Colonic mucosa (tissue), 4 donors: Measurements from ENCODE around the gene NKAIN2. TPM values are rescaled to one million over a fixed set of nuclear protein-coding genes. Genes with fewer than 3 reads are reported as not detected.

Source experiments
- DNase-seq: peaks from one replicate; pipeline ENCODE4 v3.0.0-alpha.2; 2020
- H3K27ac ChIP-seq: fragments of 200-600 bp; one replicate; pipeline ENCODE4 v1.8.0; 2021
- H3K27me3 ChIP-seq: fragments of 200-600 bp; one replicate; pipeline ENCODE4 v1.8.0; 2021
- H3K36me3 ChIP-seq: fragments of 200-600 bp; one replicate; pipeline ENCODE4 v1.8.0; 2021
- H3K4me1 ChIP-seq: fragments of 200-600 bp; one replicate; pipeline ENCODE4 v1.8.0; 2021; ENCODE audit warnings: mild to moderate bottlenecking
- H3K4me3 ChIP-seq: fragments of 200-600 bp; one replicate; pipeline ENCODE4 v1.8.0; 2021
- H3K9ac ChIP-seq, 2 donors: one replicate each; pipeline ENCODE4 v1.7.0; 2013; ENCODE audit warnings: control low read depth in 2 of 2, low read depth in 2 of 2, low read length in 2 of 2
- H3K9me3 ChIP-seq: fragments of 200-600 bp; one replicate; pipeline ENCODE4 v1.8.0; 2021
- intact Hi-C: fragments of 100-400 bp; cut with DNase I; formaldehyde crosslinking; loops from one replicate; pipeline ENCODE4 v1.14.1; 2022
- total RNA-seq, 2 donors: library from RNA; stranded (reverse); fragmentation: NEBNext Ultra II Directional in 1 of 2; extraction: Animal tissue kit (Norgen Biotek cat#: 25700) in 1 of 2; gene quantifications; one replicate each; pipeline ENCODE4 v1.2.1, GENCODE V29; 2021
- TF ChIP-seq, protein P1 (sequence below): fragments of 200-600 bp; IDR thresholded peaks from one replicate; pipeline ENCODE4 v1.8.0; 2022; ENCODE audit warnings: antibody characterized with exemption, mild to moderate bottlenecking
- donor health status: healthy.
- donor health status: DM: no; HTN: no; CAD: no.
- donor health status: DM: no; HTN: no; CAD: no.

The NKAIN2 gene
- total RNA-seq, 2 donors from 2014 or later: 0.21 TPM; not detected in 1

DNA sequence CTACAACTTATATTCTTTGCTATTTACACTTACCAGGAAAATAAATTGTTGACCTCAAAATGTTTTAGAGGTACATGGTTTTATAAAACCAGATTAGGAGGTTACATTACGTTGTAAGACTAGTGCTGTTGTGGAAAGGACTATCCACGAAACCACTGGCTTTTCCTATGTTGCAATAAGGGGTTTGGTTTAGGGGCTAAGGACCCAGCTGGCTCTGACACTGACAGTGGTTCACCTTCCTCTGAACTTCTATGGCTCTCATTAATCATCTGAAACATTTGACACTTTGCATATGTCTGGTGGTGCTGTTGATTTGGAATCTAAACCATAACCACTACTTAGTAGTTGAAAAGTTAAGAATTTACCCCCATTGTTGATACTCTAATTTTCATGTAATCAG is 186.7 kb downstream of the NKAIN2 start:
- TF ChIP-seq, protein P1, sequence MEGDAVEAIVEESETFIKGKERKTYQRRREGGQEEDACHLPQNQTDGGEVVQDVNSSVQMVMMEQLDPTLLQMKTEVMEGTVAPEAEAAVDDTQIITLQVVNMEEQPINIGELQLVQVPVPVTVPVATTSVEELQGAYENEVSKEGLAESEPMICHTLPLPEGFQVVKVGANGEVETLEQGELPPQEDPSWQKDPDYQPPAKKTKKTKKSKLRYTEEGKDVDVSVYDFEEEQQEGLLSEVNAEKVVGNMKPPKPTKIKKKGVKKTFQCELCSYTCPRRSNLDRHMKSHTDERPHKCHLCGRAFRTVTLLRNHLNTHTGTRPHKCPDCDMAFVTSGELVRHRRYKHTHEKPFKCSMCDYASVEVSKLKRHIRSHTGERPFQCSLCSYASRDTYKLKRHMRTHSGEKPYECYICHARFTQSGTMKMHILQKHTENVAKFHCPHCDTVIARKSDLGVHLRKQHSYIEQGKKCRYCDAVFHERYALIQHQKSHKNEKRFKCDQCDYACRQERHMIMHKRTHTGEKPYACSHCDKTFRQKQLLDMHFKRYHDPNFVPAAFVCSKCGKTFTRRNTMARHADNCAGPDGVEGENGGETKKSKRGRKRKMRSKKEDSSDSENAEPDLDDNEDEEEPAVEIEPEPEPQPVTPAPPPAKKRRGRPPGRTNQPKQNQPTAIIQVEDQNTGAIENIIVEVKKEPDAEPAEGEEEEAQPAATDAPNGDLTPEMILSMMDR: no peak
- H3K9me3 ChIP-seq: no peaks in the 10 kb centered on the region
- no peak overlapping the region for H3K27ac ChIP-seq
- no peak overlapping the region for H3K9ac ChIP-seq
- intact Hi-C loops: no loop called here
- H3K27me3 ChIP-seq: no peaks in the 10 kb centered on the region
- H3K4me3 ChIP-seq: no peak overlapping the region
- no peaks in the 10 kb centered on the region for H3K36me3 ChIP-seq
- no peaks in the 10 kb centered on the region for H3K4me1 ChIP-seq
- no peak for DNase-seq

DNA sequence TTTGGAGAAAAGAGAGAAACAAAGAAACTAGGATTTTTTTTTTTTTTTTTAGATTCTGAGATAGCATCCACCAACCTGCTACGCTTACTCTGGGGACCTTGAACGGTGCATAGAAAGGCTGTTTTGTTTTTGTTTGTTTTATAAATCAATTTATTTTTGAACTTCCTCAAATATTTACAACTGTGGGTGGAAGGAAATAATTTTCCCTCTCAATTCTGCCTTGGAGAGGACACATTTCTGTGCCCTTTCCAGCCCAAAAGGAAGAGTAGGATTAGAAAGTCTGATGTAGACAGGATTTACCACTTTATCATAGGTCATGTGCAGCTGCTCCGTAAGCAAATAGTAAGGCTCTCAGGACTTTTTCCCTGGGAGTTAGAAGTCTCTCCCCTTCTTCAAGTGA is 190.5 kb downstream of the NKAIN2 start:
- Histone ChIP-seq H3K4me3 (no peak overlapping the region), H3K4me1 (no peaks in the 10 kb centered on the region), H3K36me3 (no peaks in the 10 kb centered on the region), H3K27ac (no peak overlapping the region), H3K9ac (no peak overlapping the region), H3K9me3 (no peaks in the 10 kb centered on the region), H3K27me3 (no peaks in the 10 kb centered on the region)
- TF ChIP-seq, protein P1: no peak
- no peak for DNase-seq
- intact Hi-C loops: no loop called here

DNA sequence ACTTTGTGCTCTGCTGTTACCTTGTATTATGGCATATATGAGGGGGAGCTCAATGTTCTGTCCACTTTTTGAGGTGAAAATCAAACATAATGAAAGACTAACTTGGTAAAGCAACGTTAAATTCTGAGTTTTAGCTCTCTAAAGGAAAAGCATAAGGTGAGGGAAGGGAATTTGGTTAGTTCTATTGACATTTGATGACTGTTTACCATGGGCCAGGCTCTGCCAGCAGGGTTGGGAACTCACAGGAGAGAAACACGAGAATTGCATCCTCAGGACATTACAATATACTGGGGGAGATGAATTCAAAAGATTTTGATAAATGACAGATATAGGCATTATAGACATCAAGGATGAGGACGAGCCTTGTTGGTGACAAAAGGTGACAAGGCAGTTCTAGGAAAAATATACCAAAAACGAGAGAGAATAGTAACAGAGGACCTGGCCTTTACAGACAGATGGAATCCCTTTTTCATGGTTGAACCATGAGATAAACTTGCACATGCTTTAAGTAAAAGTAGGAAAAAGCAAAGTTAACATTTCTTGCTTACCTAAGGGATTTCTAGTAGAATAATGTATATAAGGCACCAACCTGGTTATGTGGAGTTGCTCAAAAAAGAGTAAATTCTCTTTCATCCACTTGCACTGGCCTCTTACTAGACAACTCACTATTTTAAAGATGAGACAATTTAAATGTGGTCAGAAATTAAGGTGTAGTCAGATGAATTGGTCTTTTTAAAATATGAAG is 191.4 kb downstream of the NKAIN2 start:
- H3K9ac ChIP-seq: no peak overlapping the region
- no peaks in the 10 kb centered on the region for H3K27me3 ChIP-seq
- no peak for DNase-seq
- intact Hi-C loops: no loop called here
- no peaks in the 10 kb centered on the region for H3K4me1 ChIP-seq
- H3K27ac ChIP-seq: no peak overlapping the region
- H3K9me3 ChIP-seq: no peaks in the 10 kb centered on the region
- H3K36me3 ChIP-seq: no peaks in the 10 kb centered on the region
- H3K4me3 ChIP-seq: no peak overlapping the region
- TF ChIP-seq, protein P1: no peak

DNA sequence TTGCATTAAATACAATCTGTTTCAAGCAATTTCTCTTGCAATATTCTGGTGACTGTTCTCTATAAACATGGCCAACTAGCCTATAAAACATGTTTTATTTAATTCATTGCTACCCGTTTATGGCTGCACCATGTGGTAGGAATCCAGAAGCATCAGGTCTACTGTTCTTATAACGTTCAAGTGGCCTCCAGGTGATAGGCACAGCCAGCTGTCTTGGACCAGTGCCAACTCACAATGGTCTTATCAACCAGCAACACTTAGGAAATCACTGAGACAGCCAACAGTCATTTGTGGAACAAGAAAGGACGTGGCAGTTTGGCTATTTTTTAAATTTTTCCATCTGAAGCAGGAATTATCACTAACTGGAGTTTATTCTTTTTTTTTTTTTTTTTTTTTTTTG is 193.6 kb downstream of the NKAIN2 start:
- no peak for DNase-seq
- H3K9me3 ChIP-seq: no peaks in the 10 kb centered on the region
- no peaks in the 10 kb centered on the region for H3K4me1 ChIP-seq
- H3K27me3 ChIP-seq: no peaks in the 10 kb centered on the region
- TF ChIP-seq, protein P1: no peak
- H3K9ac ChIP-seq: no peak overlapping the region
- intact Hi-C loops: no loop called here
- no peak overlapping the region for H3K4me3 ChIP-seq
- no peak overlapping the region for H3K27ac ChIP-seq
- H3K36me3 ChIP-seq: no peaks in the 10 kb centered on the region

DNA sequence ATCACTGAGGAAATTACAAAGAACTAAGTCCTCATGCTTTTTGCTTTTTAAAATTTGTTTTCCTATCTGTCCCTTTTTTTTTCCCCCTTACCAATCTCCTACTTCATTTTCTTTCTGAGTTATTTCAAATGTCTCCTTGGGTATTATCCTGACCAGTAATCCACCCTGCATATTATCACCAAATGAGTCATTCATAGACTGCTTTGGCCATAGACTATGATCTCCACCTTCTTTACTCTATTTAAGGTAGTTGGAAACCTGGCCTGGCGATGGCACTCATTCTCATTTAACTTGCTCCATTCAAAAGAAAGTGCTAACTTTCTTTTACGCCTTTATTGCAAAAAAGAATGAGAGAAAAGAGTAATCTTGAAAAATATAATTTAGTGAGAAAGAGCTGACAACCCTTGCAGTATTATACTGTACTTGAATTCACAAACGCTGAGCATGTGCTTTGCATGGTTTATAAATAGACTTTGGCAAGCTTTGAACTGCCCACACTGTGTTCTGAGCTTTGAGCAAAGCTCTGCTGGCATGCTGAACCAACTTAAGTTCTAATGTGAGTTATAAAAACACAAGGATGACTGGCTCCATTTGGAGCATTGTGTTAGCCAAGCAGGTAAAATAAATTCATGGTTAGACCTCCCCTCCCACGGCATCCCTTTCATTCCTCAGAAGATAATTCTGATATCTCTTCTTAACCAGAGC is 198.9 kb downstream of the NKAIN2 start:
- Histone ChIP-seq H3K9ac (no peak overlapping the region), H3K27me3 (no peaks in the 10 kb centered on the region), H3K4me3 (no peak overlapping the region), H3K27ac (no peak overlapping the region), H3K9me3 (no peaks in the 10 kb centered on the region), H3K4me1 (no peaks in the 10 kb centered on the region), H3K36me3 (no peaks in the 10 kb centered on the region)
- no peak for DNase-seq
- intact Hi-C loops: no loop called here
- TF ChIP-seq, protein P1: no peak
